SK-N-MC (cell line): ENCODE data around the gene UMPS.

ENCODE experiments used
- EZH2 ChIP-seq: fragments of 200-600 bp; sonication (generic); IDR thresholded peaks from one replicate; pipeline ENCODE4 v1.6.1; 2017; ENCODE audit warnings: antibody characterized with exemption
- FOXP2 ChIP-seq: optimal IDR thresholded peaks from 2 replicates; pipeline ENCODE3; 2011; ENCODE audit warnings: mild to moderate bottlenecking, moderate library complexity; ENCODE audit not compliant: insufficient read depth; ENCODE audit errors: extremely low read length, control extremely low read depth
- POLR2AphosphoS5 ChIP-seq: IDR thresholded peaks from 2 replicates; pipeline ENCODE4 v1.6.1; 2012; ENCODE audit warnings: mild to moderate bottlenecking, low read depth, low read length, borderline replicate concordance

DNA sequence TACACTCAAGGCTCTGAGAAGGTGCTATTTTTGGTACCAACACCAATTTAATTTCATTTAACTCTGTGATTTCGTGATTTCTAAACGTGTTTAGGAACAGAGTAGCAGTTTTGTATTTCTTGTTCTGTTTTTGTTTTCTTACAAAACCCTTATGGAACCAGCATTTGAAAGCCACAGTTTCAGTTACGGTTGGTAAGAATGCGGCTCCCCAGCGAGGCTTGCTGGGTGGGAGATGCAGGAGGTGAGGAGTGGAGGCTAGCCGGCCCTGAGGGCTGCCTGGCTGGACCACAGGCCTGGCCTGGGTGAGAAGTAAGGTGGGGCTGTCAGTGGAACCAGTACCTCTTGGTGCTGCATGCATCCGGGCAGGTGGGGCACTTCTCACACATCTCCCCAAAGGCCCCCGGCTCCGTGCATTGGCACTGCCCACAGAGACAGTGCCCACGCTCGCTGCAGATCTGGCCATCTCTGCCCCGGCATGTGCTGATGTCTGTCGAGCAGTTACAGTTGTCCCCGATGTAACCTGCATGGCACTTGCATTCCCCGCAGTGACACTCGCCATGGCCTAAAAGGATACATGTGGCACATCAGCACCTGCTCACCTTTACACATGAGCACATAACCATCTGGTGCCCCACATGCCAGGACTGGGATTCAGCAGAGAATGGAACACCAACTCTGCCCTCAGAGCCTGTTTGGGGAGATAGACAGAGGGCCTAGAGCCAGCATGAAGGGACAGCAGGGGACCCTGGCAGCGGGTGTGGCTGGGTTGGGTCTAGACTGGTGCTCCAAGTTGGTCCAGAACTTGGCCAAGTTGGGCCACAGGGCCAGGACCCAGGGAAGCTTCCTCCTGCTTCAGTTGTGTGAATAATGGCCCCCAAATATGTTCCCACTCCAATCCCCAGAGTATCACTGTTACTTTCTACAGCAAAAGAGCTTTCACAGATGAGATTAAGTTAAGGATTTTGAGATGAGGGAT is 43.4 kb downstream of the UMPS start:
- no peak for TF ChIP-seq EZH2
- no peak for TF ChIP-seq POLR2AphosphoS5
- no peak for TF ChIP-seq FOXP2
